GM18868 (cell line): ENCODE data around the gene RHOBTB1.
"Not testable (repeated sequence)": the region's sequence is repeated elsewhere in the genome, so short reads cannot be mapped to it uniquely, and the experiment has no call there.

Experiments used
- ATAC-seq: cut with Tn5 transposase; IDR thresholded peaks from one replicate; pipeline ENCODE4 v1.9.1; 2021; ENCODE audit warnings: mild to moderate bottlenecking, moderate library complexity; ENCODE audit not compliant: unreplicated experiment

RHOBTB1 gene, protein sequence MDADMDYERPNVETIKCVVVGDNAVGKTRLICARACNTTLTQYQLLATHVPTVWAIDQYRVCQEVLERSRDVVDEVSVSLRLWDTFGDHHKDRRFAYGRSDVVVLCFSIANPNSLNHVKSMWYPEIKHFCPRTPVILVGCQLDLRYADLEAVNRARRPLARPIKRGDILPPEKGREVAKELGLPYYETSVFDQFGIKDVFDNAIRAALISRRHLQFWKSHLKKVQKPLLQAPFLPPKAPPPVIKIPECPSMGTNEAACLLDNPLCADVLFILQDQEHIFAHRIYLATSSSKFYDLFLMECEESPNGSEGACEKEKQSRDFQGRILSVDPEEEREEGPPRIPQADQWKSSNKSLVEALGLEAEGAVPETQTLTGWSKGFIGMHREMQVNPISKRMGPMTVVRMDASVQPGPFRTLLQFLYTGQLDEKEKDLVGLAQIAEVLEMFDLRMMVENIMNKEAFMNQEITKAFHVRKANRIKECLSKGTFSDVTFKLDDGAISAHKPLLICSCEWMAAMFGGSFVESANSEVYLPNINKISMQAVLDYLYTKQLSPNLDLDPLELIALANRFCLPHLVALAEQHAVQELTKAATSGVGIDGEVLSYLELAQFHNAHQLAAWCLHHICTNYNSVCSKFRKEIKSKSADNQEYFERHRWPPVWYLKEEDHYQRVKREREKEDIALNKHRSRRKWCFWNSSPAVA

GRCh38 chr10:60944058-60944909 is at the start of gene RHOBTB1:
Gene RHOBTB1, minus strand, starts transcription at chr10:60944185. Its CDS starts 32,643 bp downstream, at chr10:60911542.
- peak; percentile 48 for ATAC-seq

- no peak for ATAC-seq
Measured at GRCh38 chr10:60992636-60993035, 48.7 kb upstream of the RHOBTB1 start.

GRCh38 chr10:60990663-60991062 is 46.7 kb upstream of the RHOBTB1 start:
- ATAC-seq: no peak

DNA sequence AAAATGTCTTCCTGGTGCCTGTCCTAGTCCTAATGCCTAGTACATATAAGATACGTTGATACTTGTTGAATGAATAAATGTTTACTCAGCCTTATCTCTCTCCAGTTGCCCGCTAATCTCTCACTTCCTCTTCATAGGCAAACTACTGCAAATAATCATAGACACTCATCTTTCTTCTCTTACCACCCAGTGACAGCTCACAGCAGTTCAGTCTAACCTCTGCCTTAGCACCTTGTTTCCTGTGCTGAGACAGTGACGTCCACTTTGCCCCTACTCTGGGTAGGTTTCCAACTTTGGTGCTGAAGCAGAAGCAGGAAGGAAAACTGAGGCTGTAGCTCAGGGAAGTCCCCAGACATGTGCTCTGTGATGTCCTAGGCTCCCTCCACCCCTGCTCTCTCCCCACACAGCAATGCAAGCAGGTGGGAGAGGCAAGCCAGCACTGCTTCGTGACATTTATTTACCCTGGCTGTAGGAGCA is 45.5 kb upstream of the RHOBTB1 start:
- ATAC-seq: peak; percentile 83

DNA sequence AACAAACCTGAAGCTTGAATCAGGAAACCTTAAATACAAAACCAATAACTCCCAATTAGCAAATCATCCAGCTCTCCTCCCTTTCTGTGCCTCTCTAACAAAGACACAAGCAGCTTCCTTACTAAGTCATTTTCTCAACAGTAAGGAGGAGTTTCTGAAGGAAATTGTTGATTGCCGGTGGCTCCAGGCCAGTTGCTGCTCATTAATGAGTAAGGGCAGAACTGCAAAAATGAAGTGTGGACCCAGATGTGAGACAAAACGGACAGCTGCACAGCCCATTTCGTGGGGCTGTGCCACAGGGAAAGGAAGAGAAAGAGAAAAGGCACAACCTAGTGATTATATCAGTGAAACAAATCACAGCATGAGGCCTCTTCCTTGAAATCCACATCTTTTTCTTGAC is 42.8 kb upstream of the RHOBTB1 start:
- no peak for ATAC-seq

DNA sequence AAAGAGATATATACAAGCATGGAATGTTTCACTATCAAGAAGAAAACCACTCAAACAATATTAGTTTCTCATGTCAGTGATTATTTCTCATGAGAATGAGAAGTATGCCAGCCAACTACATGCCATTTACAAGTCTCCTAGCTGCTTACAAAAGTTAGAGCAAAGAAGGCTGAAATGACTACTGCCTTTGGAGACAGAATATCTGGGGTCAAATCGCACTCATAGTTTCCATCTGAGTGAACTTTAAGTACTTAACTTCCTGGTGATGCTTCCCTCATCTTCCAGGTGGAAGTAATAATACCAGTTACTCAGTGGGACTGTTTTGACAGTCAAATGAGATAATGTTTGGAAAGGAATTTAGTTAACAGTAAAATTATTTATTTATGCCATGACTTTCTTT is 42.0 kb upstream of the RHOBTB1 start:
- no peak for ATAC-seq

GRCh38 chr10:60980997-60981396 is 37.0 kb upstream of the RHOBTB1 start:
- ATAC-seq: no peak

GRCh38 chr10:60979667-60980104 is 35.7 kb upstream of the RHOBTB1 start:
- no peak for ATAC-seq

DNA sequence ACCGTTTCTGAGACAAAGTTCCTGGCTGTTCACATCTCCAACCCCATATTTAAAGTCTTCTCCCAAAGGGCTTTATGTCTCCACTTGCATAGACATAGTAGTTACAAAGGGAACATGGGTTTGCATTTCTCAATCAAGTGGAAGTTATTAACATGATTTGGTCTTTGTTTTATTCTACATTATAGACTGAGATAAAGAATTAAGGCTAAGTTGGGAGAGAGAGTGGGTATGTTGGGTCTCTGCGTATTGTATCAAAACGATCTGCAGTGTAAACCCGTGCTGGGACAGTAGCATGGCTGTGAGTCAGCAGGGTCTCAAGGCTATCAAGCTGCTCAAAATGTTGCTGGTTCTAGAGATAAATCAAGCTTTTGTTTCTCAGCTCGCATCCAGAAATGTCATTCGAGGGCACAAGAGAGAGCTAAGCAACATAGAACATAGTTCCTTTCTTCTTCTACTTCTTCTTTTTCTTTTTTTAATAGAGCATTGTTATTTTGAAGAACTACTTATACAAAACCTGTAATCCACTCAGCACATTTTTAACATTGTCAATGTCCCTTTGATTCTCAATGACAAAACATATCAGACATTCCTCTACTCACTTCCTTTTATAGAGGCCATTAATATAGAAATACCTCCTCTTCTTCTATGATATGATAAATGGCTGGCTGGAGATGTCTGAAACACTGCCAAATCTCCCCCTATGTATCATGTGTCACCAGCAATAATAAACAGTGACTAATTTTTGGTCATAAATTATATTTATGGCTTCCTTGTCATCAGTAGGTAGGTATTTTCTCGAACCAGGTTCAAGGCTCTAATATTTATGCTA is 34.5 kb upstream of the RHOBTB1 start:
- ATAC-seq: no peak

DNA sequence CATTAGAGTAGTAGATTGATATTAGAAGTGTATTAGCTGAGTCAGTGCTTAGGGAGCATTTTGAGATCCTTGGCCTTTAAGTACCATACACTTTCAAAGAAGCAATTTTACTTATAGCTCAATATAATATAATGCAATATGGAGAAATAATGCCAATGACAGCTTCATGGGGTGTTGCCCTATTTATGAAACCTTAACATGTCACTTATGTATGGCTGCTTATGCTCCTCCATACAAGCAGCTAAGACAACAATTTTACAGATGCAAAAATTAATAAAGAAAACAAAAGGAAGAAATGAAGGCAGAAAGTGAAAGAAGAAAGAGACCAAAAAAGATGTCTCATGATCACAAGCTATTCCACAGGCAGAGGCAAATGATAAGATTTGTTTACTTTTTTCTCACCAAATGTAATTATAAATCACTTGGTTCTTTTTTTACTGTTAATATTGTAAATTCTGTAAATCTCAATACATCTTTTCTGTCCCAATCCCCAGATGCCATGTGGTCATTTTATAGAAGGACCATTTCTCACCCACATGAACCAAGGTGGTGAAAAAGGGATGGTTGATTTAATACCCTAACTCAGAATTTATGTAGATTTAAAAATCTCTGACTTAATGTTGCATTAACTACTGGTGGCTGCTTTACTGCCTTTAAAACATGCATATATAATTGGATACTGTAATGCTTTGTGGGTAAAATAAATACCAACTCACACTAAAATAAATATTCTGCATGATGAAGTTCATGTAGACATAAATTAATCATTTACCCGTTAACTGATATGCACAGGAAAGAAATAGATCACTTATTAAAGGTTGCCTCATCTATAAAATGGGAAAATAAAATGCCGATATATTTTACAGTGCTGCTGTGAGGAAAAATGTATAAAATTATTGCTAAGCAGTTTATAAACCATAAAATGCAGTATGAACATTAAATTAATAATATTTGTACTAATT is 33.5 kb upstream of the RHOBTB1 start:
- ATAC-seq: no peak

- ATAC-seq: no peak
Measured at GRCh38 chr10:60976687-60977086, 32.7 kb upstream of the RHOBTB1 start.

GRCh38 chr10:60975716-60976115 is 31.7 kb upstream of the RHOBTB1 start:
- no peak for ATAC-seq

- ATAC-seq: no peak
Measured at GRCh38 chr10:60974463-60975149, 30.6 kb upstream of the RHOBTB1 start.

GRCh38 chr10:60973086-60973485 is 29.1 kb upstream of the RHOBTB1 start:
- no peak for ATAC-seq

DNA sequence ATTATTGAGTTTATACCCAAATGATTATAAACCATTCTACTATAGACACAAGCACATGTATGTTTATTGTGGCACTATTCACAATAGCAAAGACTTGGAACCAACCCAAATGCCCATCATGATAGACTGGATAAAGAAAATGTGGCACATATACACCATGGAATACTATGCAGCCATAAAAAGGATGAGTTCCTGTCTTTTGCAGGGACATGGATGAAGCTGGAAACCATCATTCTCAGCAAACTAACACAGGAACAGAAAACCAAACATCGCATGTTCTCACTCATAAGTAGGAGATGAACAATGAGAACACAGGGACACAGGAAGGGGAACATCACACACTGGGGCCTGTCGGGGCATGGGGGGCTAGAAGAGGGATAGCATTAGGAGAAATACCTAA is 28.2 kb upstream of the RHOBTB1 start:
- ATAC-seq: not testable (repeated sequence)

DNA sequence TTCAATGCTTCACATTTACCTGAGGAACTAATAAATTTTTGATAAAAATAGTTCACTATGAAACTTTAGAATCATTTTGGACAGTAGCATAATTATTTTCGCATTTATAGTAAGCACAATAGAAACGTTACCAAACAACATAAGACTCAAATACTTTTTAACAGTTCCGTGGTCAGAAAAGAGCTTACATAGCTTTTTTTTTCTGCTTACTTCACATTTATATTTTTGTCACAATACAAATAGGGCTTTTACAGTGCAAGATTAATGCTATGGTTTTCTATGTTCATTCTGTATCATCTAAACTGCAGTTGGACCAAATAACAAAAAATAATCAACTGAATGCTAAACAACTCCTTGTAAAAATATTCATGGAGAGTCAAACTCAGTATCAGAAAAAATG is 26.5 kb upstream of the RHOBTB1 start:
- ATAC-seq: no peak

GRCh38 chr10:60968504-60968903 is 24.5 kb upstream of the RHOBTB1 start:
- no peak for ATAC-seq

DNA sequence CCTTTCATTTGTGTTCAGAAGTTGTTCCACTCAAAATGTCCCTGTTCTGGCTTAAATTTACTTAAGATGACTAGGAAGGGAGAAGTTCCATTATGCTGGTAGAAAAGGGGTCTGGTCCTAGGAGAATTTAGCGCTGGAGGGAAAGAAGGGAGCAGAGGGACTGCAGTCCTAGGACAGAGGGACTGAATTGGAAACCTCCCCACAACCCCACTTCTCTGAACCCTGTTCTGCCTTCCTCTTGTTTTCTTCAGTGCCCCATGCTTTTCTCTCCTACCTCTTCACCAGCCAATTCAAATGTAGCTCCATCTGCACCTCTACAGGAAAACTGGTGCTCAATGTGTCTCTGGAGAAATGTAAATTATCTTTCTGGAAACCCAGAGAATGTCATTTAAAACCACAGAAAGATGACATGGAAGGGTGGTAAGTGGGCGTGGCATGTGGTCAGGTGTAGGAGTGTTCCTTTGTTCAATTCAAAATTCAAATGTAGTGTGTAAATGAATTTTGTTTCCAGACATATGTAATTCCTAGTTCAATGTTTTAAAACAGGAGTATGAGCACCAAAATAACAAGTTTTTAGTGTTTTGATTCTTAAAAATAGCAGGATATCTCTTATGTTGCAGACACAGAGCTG is 24.0 kb upstream of the RHOBTB1 start:
- ATAC-seq: no peak
